GM21447 (cell line): ENCODE measurements around the gene SLC25A3.
"Not testable (repeated sequence)": the region's sequence is repeated elsewhere in the genome, so short reads cannot be mapped to it uniquely, and the experiment has no call there.

ENCODE experiments used
- ATAC-seq: cut with Tn5 transposase; IDR thresholded peaks from one replicate; pipeline ENCODE4 v1.9.1; 2021; ENCODE audit not compliant: unreplicated experiment

SLC25A3 gene

GRCh38 chr12:98594050-98594835, 757 bp downstream of the SLC25A3 start:
- peak; percentile 12 for ATAC-seq

DNA sequence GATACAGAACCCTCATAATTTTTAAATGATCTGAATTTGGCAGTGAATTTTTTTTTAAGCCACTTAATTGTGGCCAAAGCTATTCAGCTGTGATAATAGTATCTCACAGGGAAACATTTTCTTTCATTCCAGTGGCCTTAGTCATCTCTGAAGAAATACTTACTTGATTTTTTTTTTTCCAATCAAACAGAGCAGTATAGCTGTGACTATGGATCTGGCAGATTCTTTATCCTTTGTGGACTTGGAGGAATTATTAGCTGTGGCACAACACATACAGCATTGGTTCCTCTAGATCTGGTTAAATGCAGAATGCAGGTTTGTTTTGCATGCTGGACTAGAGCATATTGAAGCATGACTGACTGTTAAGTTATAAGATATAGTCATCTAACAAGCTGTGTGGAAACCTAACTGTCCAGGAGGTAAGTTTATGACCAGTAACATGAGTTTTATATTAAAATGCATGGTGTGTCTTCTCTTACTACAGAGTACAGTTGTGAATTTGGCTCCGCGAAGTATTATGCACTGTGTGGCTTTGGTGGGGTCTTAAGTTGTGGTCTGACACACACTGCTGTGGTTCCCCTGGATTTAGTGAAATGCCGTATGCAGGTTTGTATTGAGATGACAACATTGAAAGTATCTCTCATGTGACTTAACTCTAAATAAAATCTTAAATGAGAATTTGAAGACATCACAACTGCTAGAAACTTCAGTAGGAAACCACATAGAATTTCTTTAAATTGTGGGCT, 1.9 kb downstream of the SLC25A3 start:
- no peak for ATAC-seq

GRCh38 chr12:98597313-98597712, 3.8 kb downstream of the SLC25A3 start:
- ATAC-seq: not testable (repeated sequence)

- ATAC-seq: no peak
Measured at GRCh38 chr12:98601924-98602323, 8.4 kb downstream of the SLC25A3 start.

DNA sequence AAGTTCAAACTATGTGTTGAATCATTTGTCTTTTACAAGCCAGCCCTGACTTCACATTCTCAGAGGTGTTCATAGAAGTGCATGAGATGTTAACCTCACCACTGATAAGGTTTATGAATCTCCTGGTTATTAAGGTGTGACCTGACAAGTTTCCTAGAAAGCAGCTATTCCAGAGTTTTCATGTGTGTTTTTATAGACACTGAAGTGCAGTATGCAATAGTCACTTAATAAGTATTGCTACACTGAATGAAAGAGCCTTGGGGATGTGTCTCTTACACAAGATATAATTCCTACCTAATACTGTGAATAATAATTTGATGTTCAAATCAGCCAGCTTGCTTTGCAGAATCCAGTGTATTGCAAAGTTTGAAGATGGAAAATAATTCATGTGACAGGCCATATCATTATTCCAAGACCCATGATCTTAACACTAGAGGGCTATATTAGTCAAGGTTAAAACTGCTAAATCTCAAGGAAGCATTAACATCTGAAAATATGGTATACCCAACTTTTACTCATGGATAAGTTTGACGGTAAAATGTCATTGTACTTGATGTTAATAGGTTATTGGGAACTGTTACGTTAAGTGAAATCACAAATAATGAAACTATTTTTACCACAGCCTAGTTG, 13.0 kb downstream of the SLC25A3 start:
- ATAC-seq: no peak

GRCh38 chr12:98610596-98610995, 17.1 kb downstream of the SLC25A3 start:
- ATAC-seq: no peak

GRCh38 chr12:98612696-98613334, 19.3 kb downstream of the SLC25A3 start:
- ATAC-seq: peak; percentile 88

- ATAC-seq: no peak
Measured at GRCh38 chr12:98618952-98619351, 25.5 kb downstream of the SLC25A3 start.

DNA sequence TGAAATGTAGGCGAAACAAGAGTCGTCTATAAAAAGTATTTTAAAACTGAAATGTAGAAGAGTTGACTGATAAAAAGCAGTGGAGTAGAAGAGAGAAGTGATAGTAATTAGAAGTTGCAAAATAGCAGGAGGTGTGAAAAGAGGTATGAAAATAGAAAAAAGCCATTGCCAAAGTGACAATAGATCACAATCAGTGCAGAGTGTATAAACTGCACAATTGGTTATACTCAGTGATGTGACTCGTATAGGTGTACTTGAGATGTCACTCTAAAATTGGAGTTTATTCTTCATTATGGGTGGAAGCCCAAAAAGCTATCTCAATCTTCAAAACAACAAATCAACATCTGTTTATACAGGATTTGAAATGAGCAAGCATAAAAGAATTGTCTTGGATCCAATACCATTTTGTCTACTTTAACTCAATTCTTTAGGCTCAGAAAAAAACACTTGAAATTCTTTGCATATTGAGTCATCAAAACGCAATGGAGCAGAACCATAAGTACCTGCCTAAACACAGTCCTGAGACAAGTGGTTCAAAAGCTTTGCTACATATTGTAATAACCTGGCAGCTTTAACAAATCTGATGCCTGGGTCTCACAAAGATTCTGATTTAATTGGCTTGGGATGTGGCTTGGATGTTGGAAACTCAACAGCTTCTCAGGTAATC, 42.3 kb downstream of the SLC25A3 start:
- peak; percentile 86 for ATAC-seq

DNA sequence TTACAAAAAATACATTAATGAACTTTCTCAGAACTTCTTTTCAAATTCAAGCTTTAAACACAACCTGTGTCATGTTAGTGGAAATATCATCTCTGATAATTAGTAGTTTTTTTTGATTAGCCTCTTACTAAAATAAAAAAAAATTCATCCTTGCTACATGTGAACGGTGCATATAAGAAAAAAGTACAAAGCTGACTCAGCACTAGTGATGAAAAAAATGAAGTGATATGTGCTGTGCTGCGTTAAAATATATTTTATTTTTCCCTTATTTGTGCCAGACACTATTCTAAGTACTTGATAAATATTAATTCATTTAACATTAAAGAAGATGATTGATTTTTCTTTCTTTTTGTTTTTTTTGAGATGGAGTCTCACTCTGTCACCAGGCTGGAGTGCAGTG, 43.6 kb downstream of the SLC25A3 start:
- no peak for ATAC-seq

DNA sequence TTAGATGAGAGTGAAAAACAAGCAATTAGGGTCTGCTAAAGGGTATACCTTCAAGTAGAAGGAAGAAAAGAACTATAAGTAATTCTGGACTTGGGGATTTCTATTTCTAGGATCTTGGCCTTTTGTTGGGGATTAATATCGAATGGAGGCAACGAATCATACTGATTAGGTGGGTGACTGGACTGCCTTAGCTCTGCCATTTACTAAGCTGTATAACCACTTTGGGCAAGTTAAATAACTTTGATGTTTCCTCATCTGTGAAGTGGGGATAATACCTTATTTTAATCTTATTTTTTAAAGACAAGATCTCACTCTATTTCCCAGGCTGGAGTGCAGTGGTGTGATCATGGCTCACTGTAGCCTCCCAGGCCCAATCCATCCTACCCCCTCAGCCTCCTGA, 44.5 kb downstream of the SLC25A3 start:
- ATAC-seq: no peak

GRCh38 chr12:98639491-98639890, 46.0 kb downstream of the SLC25A3 start:
- no peak for ATAC-seq

- ATAC-seq: not testable (repeated sequence)
Measured at GRCh38 chr12:98642801-98643200, 49.3 kb downstream of the SLC25A3 start.

DNA sequence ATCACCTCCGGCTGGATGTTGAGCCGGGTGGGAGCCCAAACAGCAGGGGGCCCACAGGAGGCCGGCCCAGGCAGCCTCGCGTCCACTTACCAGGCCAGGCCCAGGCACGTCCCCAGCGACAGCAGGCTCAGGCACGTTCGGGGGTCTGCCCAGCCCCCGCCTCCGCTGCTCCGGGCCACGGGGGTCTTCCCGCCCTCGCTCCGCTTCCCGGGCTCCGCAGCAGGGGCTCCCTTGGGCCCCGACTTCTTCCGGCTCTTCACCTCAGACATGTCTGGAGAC, 50.9 kb downstream of the SLC25A3 start:
- peak; percentile 12 for ATAC-seq

DNA sequence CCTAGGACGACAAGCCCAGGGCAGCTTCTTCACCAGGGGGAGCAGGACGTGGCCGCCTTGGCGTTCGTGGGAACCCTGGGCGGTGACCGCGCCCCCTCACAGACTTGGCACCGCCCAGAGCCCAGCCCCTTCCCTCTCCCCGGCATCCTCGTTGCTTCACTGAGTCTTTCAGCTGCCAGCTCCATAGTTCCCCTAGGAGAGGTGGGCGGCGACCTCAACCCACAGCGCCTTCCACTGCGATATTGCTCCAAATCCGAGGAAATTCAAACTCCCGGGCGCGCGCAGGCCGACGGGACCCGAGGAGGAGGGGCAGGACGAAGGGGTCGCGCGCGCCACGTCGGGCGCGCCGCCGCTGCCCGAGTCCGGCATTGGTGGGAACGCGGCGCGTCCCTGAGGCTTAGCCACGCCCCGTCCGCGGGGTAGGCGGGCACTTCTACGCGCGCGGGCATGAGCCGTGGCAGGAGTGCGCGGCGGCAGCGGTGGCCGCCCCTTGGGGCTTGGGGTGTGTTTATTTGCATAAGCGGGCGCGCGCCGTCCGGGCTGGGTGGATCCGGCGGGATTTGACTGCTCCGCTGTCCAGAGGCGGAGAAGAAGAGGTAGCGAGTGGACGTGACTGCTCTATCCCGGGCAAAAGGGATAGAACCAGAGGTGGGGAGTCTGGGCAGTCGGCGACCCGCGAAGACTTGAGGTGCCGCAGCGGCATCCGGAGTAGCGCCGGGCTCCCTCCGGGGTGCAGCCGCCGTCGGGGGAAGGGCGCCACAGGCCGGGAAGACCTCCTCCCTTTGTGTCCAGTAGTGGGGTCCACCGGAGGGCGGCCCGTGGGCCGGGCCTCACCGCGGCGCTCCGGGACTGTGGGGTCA, 51.5 kb downstream of the SLC25A3 start, which contains the start of the genes APAF1 and IKBIP:
Gene APAF1, plus strand, starts transcription at position 579 of the 860 bp plus-strand sequence. CDS start 3,070 bp downstream, outside the sequence.
Gene IKBIP, minus strand, starts transcription at position 77 of the 860 bp plus-strand sequence. CDS start 87 bp downstream, outside the sequence.
- peak; percentile 84 for ATAC-seq

DNA sequence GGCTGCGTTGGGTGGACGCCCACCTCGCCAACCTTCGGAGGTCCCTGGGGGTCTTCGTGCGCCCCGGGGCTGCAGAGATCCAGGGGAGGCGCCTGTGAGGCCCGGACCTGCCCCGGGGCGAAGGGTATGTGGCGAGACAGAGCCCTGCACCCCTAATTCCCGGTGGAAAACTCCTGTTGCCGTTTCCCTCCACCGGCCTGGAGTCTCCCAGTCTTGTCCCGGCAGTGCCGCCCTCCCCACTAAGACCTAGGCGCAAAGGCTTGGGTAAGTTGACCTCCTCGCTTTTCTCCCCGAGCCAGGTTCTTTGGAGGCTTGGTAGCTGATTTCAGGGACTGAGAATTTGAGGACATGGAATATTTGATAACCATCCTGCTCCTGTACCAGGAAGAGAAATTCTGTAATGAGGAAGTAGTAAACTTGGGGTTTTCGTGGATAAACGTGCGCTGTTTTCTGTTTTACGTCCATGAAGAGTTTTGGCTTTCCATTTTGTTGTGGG, 52.1 kb downstream of the SLC25A3 start:
- peak; percentile 7 for ATAC-seq

GRCh38 chr12:98646294-98647090, 53.0 kb downstream of the SLC25A3 start:
- ATAC-seq: no peak

GRCh38 chr12:98651328-98651727, 57.8 kb downstream of the SLC25A3 start:
- ATAC-seq: no peak
